ENCODE data around the gene ABL1.

The ABL1 gene

DNA sequence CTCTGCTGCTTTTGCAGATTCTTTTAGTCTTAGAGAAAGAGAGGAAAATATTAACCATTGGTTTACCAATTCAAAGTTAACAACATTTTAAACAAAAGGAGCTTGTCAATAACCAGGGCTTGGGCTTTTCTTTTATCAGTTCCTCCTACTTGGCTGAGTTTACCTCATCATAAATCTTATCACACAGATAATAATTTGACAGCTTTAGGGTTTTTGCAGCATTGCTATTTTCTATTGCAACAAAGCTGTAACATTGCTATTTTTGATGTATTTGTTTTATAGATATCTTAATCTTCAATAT, 9.8 kb upstream of the ABL1 start:
- Histone ChIP-seq H3K27ac (ENCODE audit: low read depth in 2 of 2, low read length in 2 of 2) (peak overlapping the region; percentile 66 to 75), H3K9me3 (ENCODE audit: control insufficient read depth in 2 of 2, low read length in 2 of 2) (no peaks in the 10 kb centered on the region), H3K27me3 (ENCODE audit: control insufficient read depth in 2 of 2, insufficient read depth in 2 of 2, low read length in 2 of 2) (no peaks in the 10 kb centered on the region), H3K36me3 (ENCODE audit: control insufficient read depth in 2 of 2, insufficient read depth in 2 of 2, low read length in 2 of 2) (no peaks in the 10 kb centered on the region), H3K4me1 (ENCODE audit: control insufficient read depth in 2 of 2, insufficient read depth in 2 of 2, low read length in 2 of 2) (peaks cover 11 to 21% of the 10 kb centered on the region in 2 donors), H3K4me3 (ENCODE audit: low read length in 2 of 2) (peak overlapping the region; percentile 14 to 45), H3K9ac (ENCODE audit: low read depth in 1 of 2, low read length in 2 of 2) (no peak overlapping the region)

GRCh38 chr9:130825809-130826208, 9.2 kb upstream of the ABL1 start:
- Histone ChIP-seq H3K27ac (ENCODE audit: low read depth in 2 of 2, low read length in 2 of 2) (peak overlapping the region in 1 of 2 donors; percentile 66), H3K9me3 (ENCODE audit: control insufficient read depth in 2 of 2, low read length in 2 of 2) (no peaks in the 10 kb centered on the region), H3K36me3 (ENCODE audit: control insufficient read depth in 2 of 2, insufficient read depth in 2 of 2, low read length in 2 of 2) (no peaks in the 10 kb centered on the region), H3K4me3 (ENCODE audit: low read length in 2 of 2) (no peak overlapping the region), H3K9ac (ENCODE audit: low read depth in 1 of 2, low read length in 2 of 2) (no peak overlapping the region), H3K27me3 (ENCODE audit: control insufficient read depth in 2 of 2, insufficient read depth in 2 of 2, low read length in 2 of 2) (no peaks in the 10 kb centered on the region), H3K4me1 (ENCODE audit: control insufficient read depth in 2 of 2, insufficient read depth in 2 of 2, low read length in 2 of 2) (peaks cover 11 to 21% of the 10 kb centered on the region in 2 donors)

DNA sequence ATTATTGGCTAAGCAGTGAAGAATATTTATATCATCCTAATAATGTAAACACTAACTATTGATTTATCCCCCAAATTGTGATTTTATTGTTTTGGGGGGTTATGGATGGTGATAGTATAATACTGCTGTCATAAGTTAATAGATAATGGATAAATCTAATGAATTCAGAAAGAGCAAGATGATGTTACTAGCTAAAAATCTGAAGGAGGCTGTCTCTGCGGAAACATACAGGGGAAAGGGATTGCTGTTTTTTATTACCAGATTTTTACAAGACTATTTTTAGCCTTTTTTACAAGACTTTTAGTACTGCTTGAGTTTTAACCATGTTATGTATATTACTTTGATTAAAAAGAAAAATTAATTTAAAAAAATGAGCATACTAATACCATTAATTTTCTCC, 5.3 kb upstream of the ABL1 start:
- Histone ChIP-seq H3K9me3 (ENCODE audit: control insufficient read depth in 2 of 2, low read length in 2 of 2) (no peaks in the 10 kb centered on the region), H3K4me1 (ENCODE audit: control insufficient read depth in 2 of 2, insufficient read depth in 2 of 2, low read length in 2 of 2) (peaks cover 17 to 25% of the 10 kb centered on the region in 2 donors), H3K4me3 (ENCODE audit: low read length in 2 of 2) (no peak overlapping the region), H3K36me3 (ENCODE audit: control insufficient read depth in 2 of 2, insufficient read depth in 2 of 2, low read length in 2 of 2) (no peaks in the 10 kb centered on the region), H3K27ac (ENCODE audit: low read depth in 2 of 2, low read length in 2 of 2) (no peak overlapping the region), H3K27me3 (ENCODE audit: control insufficient read depth in 2 of 2, insufficient read depth in 2 of 2, low read length in 2 of 2) (no peaks in the 10 kb centered on the region), H3K9ac (ENCODE audit: low read depth in 1 of 2, low read length in 2 of 2) (no peak overlapping the region)

- Histone ChIP-seq H3K9ac (ENCODE audit: low read depth in 1 of 2, low read length in 2 of 2) (no peak overlapping the region), H3K36me3 (ENCODE audit: control insufficient read depth in 2 of 2, insufficient read depth in 2 of 2, low read length in 2 of 2) (no peaks in the 10 kb centered on the region), H3K4me1 (ENCODE audit: control insufficient read depth in 2 of 2, insufficient read depth in 2 of 2, low read length in 2 of 2) (peaks cover 17 to 22% of the 10 kb centered on the region in 2 donors), H3K27me3 (ENCODE audit: control insufficient read depth in 2 of 2, insufficient read depth in 2 of 2, low read length in 2 of 2) (no peaks in the 10 kb centered on the region), H3K27ac (ENCODE audit: low read depth in 2 of 2, low read length in 2 of 2) (no peak overlapping the region), H3K9me3 (ENCODE audit: control insufficient read depth in 2 of 2, low read length in 2 of 2) (no peaks in the 10 kb centered on the region), H3K4me3 (ENCODE audit: low read length in 2 of 2) (no peak overlapping the region)
Observed at GRCh38 chr9:130830231-130830760, 4.8 kb upstream of the ABL1 start.

DNA sequence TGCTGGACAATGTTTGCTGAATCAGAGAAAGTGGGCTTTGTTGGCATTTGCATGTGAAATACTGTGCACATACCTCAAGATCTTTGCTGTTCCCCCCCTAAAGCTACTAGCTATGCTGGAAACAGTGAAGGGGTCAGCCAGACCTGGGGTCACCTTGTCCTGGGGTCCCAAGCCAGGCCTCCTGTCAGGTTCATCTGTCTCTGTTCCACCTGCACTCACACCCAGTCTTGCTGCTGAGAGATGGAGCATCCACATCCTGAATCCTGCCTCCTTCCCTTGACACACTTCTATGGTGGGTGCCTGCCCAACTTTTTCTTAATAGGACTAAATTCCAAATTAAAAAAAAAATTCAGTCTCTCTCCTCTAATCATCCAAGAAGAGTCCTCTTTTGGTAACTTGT, 4.0 kb upstream of the ABL1 start:
- Histone ChIP-seq H3K36me3 (ENCODE audit: control insufficient read depth in 2 of 2, insufficient read depth in 2 of 2, low read length in 2 of 2) (no peaks in the 10 kb centered on the region), H3K27ac (ENCODE audit: low read depth in 2 of 2, low read length in 2 of 2) (no peak overlapping the region), H3K9ac (ENCODE audit: low read depth in 1 of 2, low read length in 2 of 2) (no peak overlapping the region), H3K4me1 (ENCODE audit: control insufficient read depth in 2 of 2, insufficient read depth in 2 of 2, low read length in 2 of 2) (peaks cover 11 to 16% of the 10 kb centered on the region in 2 donors), H3K9me3 (ENCODE audit: control insufficient read depth in 2 of 2, low read length in 2 of 2) (no peaks in the 10 kb centered on the region), H3K4me3 (ENCODE audit: low read length in 2 of 2) (no peak overlapping the region), H3K27me3 (ENCODE audit: control insufficient read depth in 2 of 2, insufficient read depth in 2 of 2, low read length in 2 of 2) (no peaks in the 10 kb centered on the region)

DNA sequence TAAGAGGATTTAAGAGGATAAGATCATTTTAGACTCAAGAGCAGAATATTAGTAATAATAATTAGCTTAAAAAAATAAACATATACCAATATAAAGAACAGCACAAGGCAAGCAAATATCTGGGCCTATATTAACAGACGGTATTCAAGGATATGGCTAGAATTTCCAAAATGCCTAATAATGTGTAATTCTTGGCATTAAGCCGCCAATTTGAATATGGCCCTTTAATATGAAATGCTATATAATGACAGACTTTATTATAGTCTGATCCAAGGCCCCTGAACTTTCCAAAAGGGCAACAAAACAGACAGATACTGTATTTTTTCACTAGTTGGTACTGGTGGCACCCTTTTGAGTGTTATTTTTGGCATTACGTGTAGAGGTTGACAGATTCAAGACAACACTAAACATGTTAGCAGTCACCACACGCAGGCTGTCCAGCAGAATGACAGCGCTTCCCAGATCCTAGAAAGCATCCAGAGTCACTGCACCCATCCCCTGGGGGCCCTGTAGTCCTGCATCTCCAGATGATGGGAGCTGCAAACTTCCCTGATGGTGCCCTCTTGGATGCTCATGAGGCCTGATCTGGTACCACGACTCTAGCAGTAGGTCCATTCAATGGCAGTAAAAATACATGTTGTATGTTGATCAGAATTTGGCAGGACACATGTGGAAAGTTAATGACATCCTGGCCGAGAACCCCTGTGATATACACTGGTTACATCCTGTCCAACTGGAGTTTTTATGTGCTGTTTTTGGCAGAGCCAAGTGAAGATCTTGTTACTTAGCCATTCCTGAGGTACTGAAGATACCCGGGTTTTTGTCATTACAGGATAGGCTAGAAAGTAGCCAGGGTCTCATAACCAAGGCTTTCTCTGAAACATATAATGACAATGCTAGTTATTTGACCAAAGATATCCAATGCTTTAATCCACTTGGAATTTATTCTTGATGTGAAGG, 1.7 kb upstream of the ABL1 start:
- H3K4me3 ChIP-seq (ENCODE audit: low read length in 2 of 2) = peak overlapping the region in 1 of 2 donors; percentile 77
- no peak overlapping the region for H3K9ac ChIP-seq (ENCODE audit: low read depth in 1 of 2, low read length in 2 of 2)
- no peaks in the 10 kb centered on the region for H3K9me3 ChIP-seq (ENCODE audit: control insufficient read depth in 2 of 2, low read length in 2 of 2)
- no peaks in the 10 kb centered on the region for H3K36me3 ChIP-seq (ENCODE audit: control insufficient read depth in 2 of 2, insufficient read depth in 2 of 2, low read length in 2 of 2)
- no peaks in the 10 kb centered on the region for H3K27me3 ChIP-seq (ENCODE audit: control insufficient read depth in 2 of 2, insufficient read depth in 2 of 2, low read length in 2 of 2)
- H3K27ac ChIP-seq (ENCODE audit: low read depth in 2 of 2, low read length in 2 of 2) = peak overlapping the region; percentile 88 to 92
- H3K4me1 ChIP-seq (ENCODE audit: control insufficient read depth in 2 of 2, insufficient read depth in 2 of 2, low read length in 2 of 2) = peaks cover 15 to 29% of the 10 kb centered on the region in 2 donors

DNA sequence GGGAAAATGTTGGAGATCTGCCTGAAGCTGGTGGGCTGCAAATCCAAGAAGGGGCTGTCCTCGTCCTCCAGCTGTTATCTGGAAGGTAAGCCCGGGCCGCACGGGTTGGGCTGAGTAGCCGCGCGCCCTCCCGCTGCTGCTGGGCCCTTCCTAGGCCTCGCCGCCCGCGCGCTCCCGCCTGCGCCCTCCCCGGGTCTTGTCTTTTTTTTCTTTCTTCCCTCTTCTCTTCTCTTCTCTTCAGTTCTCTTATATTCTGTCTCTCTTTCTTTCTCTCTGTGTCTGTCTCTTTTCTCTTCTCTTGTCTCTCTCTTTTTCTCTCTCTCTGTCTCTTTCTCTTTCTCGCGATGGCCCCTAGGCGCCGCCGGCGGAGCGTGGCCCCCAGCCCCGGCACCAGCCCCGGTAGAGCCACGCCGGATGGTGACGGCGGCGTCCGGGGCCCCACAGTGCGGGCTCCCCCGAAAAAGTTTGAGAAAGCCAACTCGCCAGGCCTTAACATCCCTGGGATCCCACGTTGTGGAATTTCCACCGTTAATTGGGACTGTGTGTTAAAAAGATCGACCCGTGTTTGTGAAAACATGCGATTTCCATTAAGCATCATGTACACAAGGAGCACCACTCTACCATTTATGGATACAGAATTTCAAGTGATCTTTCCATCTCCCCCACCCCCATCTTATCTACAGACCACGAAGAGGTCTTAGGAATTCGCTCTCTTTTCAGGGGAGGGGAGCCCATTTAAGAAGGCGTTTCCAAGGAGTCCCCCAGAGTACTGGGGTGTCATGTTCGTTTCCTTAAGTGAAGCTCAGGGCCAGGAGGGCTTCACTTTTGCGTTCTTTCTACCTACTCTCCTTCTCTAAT, 616 bp downstream of the ABL1 start:
- no peaks in the 10 kb centered on the region for H3K27me3 ChIP-seq (ENCODE audit: control insufficient read depth in 2 of 2, insufficient read depth in 2 of 2, low read length in 2 of 2)
- no peaks in the 10 kb centered on the region for H3K9me3 ChIP-seq (ENCODE audit: control insufficient read depth in 2 of 2, low read length in 2 of 2)
- H3K9ac ChIP-seq (ENCODE audit: low read depth in 1 of 2, low read length in 2 of 2) = peak overlapping the region; percentile 83 to 84
- peak overlapping the region; percentile 88 to 89 for H3K27ac ChIP-seq (ENCODE audit: low read depth in 2 of 2, low read length in 2 of 2)
- H3K4me1 ChIP-seq (ENCODE audit: control insufficient read depth in 2 of 2, insufficient read depth in 2 of 2, low read length in 2 of 2) = peaks cover 19 to 31% of the 10 kb centered on the region in 2 donors
- no peaks in the 10 kb centered on the region for H3K36me3 ChIP-seq (ENCODE audit: control insufficient read depth in 2 of 2, insufficient read depth in 2 of 2, low read length in 2 of 2)
- peak overlapping the region; percentile 73 to 91 for H3K4me3 ChIP-seq (ENCODE audit: low read length in 2 of 2)

GRCh38 chr9:130837002-130837511, 2.0 kb downstream of the ABL1 start:
- peak overlapping the region; percentile 40 to 69 for H3K4me3 ChIP-seq (ENCODE audit: low read length in 2 of 2)

GRCh38 chr9:130837643-130838042, 2.6 kb downstream of the ABL1 start:
- Histone ChIP-seq H3K36me3 (ENCODE audit: control insufficient read depth in 2 of 2, insufficient read depth in 2 of 2, low read length in 2 of 2) (no peaks in the 10 kb centered on the region), H3K27me3 (ENCODE audit: control insufficient read depth in 2 of 2, insufficient read depth in 2 of 2, low read length in 2 of 2) (no peaks in the 10 kb centered on the region), H3K4me3 (ENCODE audit: low read length in 2 of 2) (peak overlapping the region in 1 of 2 donors; percentile 69), H3K27ac (ENCODE audit: low read depth in 2 of 2, low read length in 2 of 2) (no peak overlapping the region), H3K4me1 (ENCODE audit: control insufficient read depth in 2 of 2, insufficient read depth in 2 of 2, low read length in 2 of 2) (peaks cover 22 to 39% of the 10 kb centered on the region in 2 donors), H3K9me3 (ENCODE audit: control insufficient read depth in 2 of 2, low read length in 2 of 2) (no peaks in the 10 kb centered on the region), H3K9ac (ENCODE audit: low read depth in 1 of 2, low read length in 2 of 2) (peak overlapping the region in 1 of 2 donors; percentile 14)

More at GRCh38 chr9:130837002-130837511, 2.0 kb downstream of the ABL1 start:
- H3K9ac ChIP-seq (ENCODE audit: low read depth in 1 of 2, low read length in 2 of 2) = peak overlapping the region in 1 of 2 donors; percentile 61
- H3K4me1 ChIP-seq (ENCODE audit: control insufficient read depth in 2 of 2, insufficient read depth in 2 of 2, low read length in 2 of 2) = peaks cover 19 to 33% of the 10 kb centered on the region in 2 donors
- H3K36me3 ChIP-seq (ENCODE audit: control insufficient read depth in 2 of 2, insufficient read depth in 2 of 2, low read length in 2 of 2) = no peaks in the 10 kb centered on the region
- H3K27me3 ChIP-seq (ENCODE audit: control insufficient read depth in 2 of 2, insufficient read depth in 2 of 2, low read length in 2 of 2) = no peaks in the 10 kb centered on the region
- H3K9me3 ChIP-seq (ENCODE audit: control insufficient read depth in 2 of 2, low read length in 2 of 2) = no peaks in the 10 kb centered on the region
- H3K27ac ChIP-seq (ENCODE audit: low read depth in 2 of 2, low read length in 2 of 2) = peak overlapping the region; percentile 4 to 44

Data from mucosa of rectum (tissue), 2 donors.